ENCODE measurements around the gene XPO1.
"Not testable (repeated sequence)": the region's sequence is repeated elsewhere in the genome, so short reads cannot be mapped to it uniquely, and the experiment has no call there.

Gene XPO1

GRCh38 chr2:61538200-61538919 lies at the start of gene XPO1:
Gene XPO1 (minus strand): TSS chr2:61538356. CDS start chr2:61533897, 4,459 bp downstream.
- DNase-seq, result peak; percentile 100

GRCh38 chr2:61586928-61587327 lies 48.8 kb upstream of the XPO1 start:
- DNase-seq, result not testable (repeated sequence)

GRCh38 chr2:61585383-61585782 lies 47.2 kb upstream of the XPO1 start:
- DNase-seq, result no peak

- DNase-seq, result not testable (repeated sequence)
Observed at GRCh38 chr2:61584368-61584767, 46.2 kb upstream of the XPO1 start.

- no peak for DNase-seq
Observed at GRCh38 chr2:61582165-61582564, 44.0 kb upstream of the XPO1 start.

GRCh38 chr2:61581716-61582115 lies 43.6 kb upstream of the XPO1 start:
- DNase-seq, result no peak

- DNase-seq, result no peak
Observed at GRCh38 chr2:61575447-61575859, 37.3 kb upstream of the XPO1 start.

- DNase-seq, result no peak
Observed at GRCh38 chr2:61566566-61566965, 28.4 kb upstream of the XPO1 start.

GRCh38 chr2:61562615-61563014 lies 24.5 kb upstream of the XPO1 start:
- no peak for DNase-seq

GRCh38 chr2:61558160-61558559 lies 20.0 kb upstream of the XPO1 start:
- DNase-seq, result no peak

- DNase-seq, result no peak
Observed at GRCh38 chr2:61557381-61557780, 19.2 kb upstream of the XPO1 start.

- DNase-seq, result no peak
Observed at GRCh38 chr2:61554604-61555003, 16.4 kb upstream of the XPO1 start.

- no peak for DNase-seq
Observed at GRCh38 chr2:61550375-61551209, 12.4 kb upstream of the XPO1 start.

GRCh38 chr2:61549546-61549945 lies 11.4 kb upstream of the XPO1 start:
- DNase-seq, result peak; percentile 62

- DNase-seq, result no peak
Observed at GRCh38 chr2:61543062-61543461, 4.9 kb upstream of the XPO1 start.

GRCh38 chr2:61540167-61540566 lies 2.0 kb upstream of the XPO1 start:
- not testable (repeated sequence) for DNase-seq

GRCh38 chr2:61538920-61539520 lies 864 bp upstream of the XPO1 start:
- DNase-seq, result peak; percentile 55

- DNase-seq, result no peak
Observed at GRCh38 chr2:61537950-61538199, 281 bp downstream of the XPO1 start.

GRCh38 chr2:61537277-61537949 lies 743 bp downstream of the XPO1 start:
- DNase-seq, result no peak

GRCh38 chr2:61536572-61537276 lies 1.4 kb downstream of the XPO1 start:
- peak; percentile 83 for DNase-seq

GRCh38 chr2:61536180-61536571 lies 2.0 kb downstream of the XPO1 start:
- DNase-seq, result no peak

GRCh38 chr2:61535449-61535848 lies 2.7 kb downstream of the XPO1 start:
- DNase-seq, result no peak

GRCh38 chr2:61534926-61535325 lies 3.2 kb downstream of the XPO1 start:
- no peak for DNase-seq

All from NCI-H1694 (cell line).